GM12801 (cell line): ENCODE measurements around the gene CDH12.

Experiments used
- TF ChIP-seq, protein P1 (sequence below): IDR thresholded peaks from one replicate; pipeline ENCODE4 v1.5.1; 2011; ENCODE audit warnings: control low read depth; ENCODE audit not compliant: insufficient read length; ENCODE audit errors: extremely low read depth

The CDH12 gene

DNA sequence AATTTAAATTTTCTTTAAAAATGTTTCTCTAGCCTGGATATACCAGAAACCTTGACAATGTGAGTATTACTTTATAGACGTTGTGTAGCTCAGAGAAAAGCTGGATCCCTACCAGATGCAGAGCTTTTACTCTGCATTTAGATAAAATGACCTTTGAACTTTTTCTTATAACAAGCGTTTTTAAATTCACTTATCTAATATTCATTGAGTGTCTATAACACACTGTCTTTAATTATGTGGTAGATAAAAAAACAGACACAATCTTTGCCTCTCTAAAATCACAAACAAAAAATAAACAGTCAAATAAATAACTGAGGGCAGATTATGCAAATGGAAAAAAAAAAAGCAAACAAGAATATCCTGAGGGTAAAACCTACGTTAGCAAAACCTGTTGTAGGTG, 773.6 kb downstream of the CDH12 start:
- TF ChIP-seq, protein P1, sequence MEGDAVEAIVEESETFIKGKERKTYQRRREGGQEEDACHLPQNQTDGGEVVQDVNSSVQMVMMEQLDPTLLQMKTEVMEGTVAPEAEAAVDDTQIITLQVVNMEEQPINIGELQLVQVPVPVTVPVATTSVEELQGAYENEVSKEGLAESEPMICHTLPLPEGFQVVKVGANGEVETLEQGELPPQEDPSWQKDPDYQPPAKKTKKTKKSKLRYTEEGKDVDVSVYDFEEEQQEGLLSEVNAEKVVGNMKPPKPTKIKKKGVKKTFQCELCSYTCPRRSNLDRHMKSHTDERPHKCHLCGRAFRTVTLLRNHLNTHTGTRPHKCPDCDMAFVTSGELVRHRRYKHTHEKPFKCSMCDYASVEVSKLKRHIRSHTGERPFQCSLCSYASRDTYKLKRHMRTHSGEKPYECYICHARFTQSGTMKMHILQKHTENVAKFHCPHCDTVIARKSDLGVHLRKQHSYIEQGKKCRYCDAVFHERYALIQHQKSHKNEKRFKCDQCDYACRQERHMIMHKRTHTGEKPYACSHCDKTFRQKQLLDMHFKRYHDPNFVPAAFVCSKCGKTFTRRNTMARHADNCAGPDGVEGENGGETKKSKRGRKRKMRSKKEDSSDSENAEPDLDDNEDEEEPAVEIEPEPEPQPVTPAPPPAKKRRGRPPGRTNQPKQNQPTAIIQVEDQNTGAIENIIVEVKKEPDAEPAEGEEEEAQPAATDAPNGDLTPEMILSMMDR: no peak

DNA sequence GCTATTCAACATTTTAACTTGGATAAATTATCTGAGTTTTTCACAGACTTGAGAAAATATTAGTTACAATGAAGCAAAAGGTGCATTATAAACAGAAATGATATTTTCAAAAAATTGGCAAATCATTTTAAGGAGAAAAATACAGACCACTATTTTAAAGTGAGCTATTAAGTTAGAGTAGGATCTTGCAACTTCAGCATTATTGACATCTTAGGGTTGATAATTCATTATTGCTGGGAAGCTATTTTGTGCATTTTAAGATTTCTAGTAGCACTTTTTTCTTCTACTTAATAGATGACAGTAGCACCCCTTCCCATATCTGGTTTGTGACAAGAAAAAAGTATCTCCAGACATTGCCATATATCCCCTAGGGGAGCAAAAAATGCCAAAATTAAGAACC, 774.1 kb downstream of the CDH12 start:
- TF ChIP-seq, protein P1: no peak

DNA sequence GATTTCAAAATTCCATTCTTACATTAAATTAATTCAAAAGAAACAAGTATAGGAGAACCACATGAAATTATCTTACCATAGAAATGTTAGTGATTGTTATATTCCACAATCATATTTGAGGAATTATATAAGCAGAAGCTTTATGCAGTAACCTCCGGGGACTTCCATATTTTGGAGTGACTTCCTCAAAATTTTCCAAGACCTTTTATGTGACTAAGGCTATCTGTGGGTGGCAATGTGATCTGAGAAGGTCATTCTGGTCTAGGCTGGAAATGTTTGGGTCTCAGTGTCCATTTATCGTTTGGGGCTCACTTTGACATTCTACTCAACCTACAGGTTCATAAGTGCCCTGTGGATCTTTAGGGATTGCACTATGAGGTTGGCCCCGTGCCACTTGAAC, 776.6 kb downstream of the CDH12 start:
- TF ChIP-seq, protein P1: no peak

DNA sequence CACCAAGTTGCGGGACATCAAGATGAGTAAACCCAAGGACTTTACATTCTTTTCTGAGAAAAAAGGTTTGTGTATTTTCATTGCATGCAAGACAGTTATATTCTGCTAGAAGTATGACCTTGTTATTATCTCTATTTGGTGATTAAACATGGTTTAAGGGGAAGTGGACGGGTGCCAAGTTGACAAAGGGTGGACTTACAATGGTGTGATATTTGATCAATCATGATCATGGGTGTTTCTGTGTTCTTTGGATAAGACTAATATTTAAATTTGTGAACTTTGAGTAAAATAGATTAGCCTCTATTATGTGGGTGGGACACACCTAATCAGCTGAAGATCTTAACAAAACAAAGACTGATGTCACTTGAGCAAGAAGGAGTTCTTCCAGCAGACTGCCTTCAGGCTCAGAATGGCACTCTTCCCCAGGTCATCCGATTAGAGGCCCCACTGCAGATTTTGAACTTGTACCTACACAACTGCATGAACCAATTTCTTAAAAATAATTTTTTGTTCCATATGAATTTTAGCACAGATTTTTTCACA, 782.9 kb downstream of the CDH12 start:
- TF ChIP-seq, protein P1: no peak

DNA sequence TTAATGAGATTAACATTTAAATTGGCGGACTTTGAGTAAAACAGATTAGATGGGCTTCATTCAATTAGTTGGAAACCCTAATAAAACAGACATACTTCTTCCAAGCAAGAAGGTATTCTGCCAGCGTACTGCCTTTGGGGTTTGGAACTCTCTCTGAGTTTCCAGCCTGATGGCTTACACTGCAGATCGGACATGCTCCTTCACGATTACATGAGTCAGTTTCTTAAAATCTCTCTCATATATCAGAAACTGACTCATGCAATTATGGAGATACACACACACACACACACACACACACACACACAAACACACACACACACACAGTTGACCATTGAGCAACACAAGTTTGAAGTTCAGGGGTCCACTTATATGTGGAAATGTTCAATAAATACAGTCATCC, 789.4 kb downstream of the CDH12 start:
- TF ChIP-seq, protein P1: no peak

DNA sequence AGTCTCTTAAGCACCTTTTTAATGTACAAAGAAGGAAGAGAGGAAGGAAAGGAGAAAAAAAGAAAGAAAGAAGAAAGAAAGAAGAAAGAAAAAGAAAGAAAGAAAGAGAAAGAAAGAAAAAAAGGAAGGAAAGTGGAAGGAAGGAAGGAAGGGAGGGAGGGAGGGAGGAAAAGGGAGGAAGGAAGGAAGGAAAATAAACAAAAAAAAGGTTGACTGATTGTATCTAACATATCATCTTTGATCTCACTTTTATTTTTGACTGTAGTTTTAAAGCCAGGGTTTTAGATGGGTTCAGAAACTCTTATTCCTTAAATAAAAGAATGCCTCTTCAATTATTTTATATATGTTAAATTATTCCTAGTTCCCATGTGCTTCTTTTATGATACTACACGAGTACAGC, 794.5 kb downstream of the CDH12 start:
- TF ChIP-seq, protein P1: no peak

DNA sequence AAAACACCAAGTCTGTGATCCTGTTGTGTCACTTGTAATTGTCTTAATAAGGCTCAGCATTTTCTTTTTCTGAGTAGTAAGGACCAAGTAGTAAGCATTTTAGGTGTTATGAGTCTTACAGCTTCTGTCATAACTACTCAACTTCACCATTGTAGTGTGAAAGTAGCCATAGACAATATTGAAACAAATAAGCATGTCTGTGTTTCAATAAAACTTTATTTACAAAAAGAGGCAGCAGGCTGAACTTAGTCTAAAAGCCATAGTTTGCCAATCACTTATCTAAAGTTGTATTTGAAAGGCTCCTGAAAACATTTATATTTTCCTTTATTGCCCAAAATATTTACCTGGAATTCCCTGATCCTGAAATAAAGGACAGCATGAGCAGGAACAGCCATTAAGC, 796.1 kb downstream of the CDH12 start:
- TF ChIP-seq, protein P1: no peak
